GM18909 (cell line): ENCODE data around the gene SCN4A.

Experiments used
- ATAC-seq: cut with Tn5 transposase; IDR thresholded peaks from one replicate; pipeline ENCODE4 v1.9.1; 2021; ENCODE audit warnings: mild to moderate bottlenecking; ENCODE audit not compliant: unreplicated experiment, poor library complexity

Gene SCN4A

GRCh38 chr17:63960430-63960829, 12.3 kb downstream of the SCN4A start:
- ATAC-seq = no peak

GRCh38 chr17:63960006-63960405, 12.7 kb downstream of the SCN4A start:
- no peak for ATAC-seq

- ATAC-seq = no peak
Measured at GRCh38 chr17:63956296-63956920, 16.3 kb downstream of the SCN4A start.

- ATAC-seq = no peak
Measured at GRCh38 chr17:63955791-63956190, 16.9 kb downstream of the SCN4A start.

- ATAC-seq = no peak
Measured at GRCh38 chr17:63955232-63955631, 17.5 kb downstream of the SCN4A start.

GRCh38 chr17:63954402-63955063, 18.2 kb downstream of the SCN4A start:
- peak; percentile 71 for ATAC-seq

GRCh38 chr17:63950940-63951907, 21.5 kb downstream of the SCN4A start:
- ATAC-seq = no peak

- ATAC-seq = no peak
Measured at GRCh38 chr17:63949576-63950250, 23.0 kb downstream of the SCN4A start.

GRCh38 chr17:63948521-63948920, 24.2 kb downstream of the SCN4A start:
- ATAC-seq = no peak

- no peak for ATAC-seq
Measured at GRCh38 chr17:63947711-63948330, 24.9 kb downstream of the SCN4A start.

- peak; percentile 54 for ATAC-seq
Measured at GRCh38 chr17:63946440-63947363, 26.0 kb downstream of the SCN4A start.

- peak; percentile 53 for ATAC-seq
Measured at GRCh38 chr17:63945784-63946439, 26.8 kb downstream of the SCN4A start.

GRCh38 chr17:63944736-63945499, 27.8 kb downstream of the SCN4A start:
- ATAC-seq = no peak

GRCh38 chr17:63943745-63944144, 29.0 kb downstream of the SCN4A start:
- no peak for ATAC-seq

- no peak for ATAC-seq
Measured at GRCh38 chr17:63942309-63942985, 30.3 kb downstream of the SCN4A start.

- ATAC-seq = no peak
Measured at GRCh38 chr17:63941751-63942150, 31.0 kb downstream of the SCN4A start.

GRCh38 chr17:63941162-63941561, 31.6 kb downstream of the SCN4A start:
- no peak for ATAC-seq
